Measurements from ENCODE around the gene PCDHGA7.
"Not testable (repeated sequence)": the region's sequence is repeated elsewhere in the genome, so short reads cannot be mapped to it uniquely, and the experiment has no call there.

Gene PCDHGA7

GRCh38 chr5:141398608-141399007, 16.1 kb downstream of the PCDHGA7 start:
- DNase-seq (ENCODE audit: low read depth in 2 of 2), result no peak

- no peak for DNase-seq (ENCODE audit: low read depth in 2 of 2)
These were observed 17.2 kb downstream of the PCDHGA7 start for GRCh38 chr5:141399555-141400258.

GRCh38 chr5:141402553-141403243, 20.2 kb downstream of the PCDHGA7 start, which contains the start of gene PCDHGA9:
PCDHGA9 (plus strand) TSS chr5:141402778; CDS start chr5:141402953, 175 bp downstream.
- no peak for DNase-seq (ENCODE audit: low read depth in 2 of 2)

GRCh38 chr5:141403387-141403786, 20.8 kb downstream of the PCDHGA7 start:
- no peak for DNase-seq (ENCODE audit: low read depth in 2 of 2)

GRCh38 chr5:141407790-141408505, 25.4 kb downstream of the PCDHGA7 start, which contains the start of gene PCDHGB6:
PCDHGB6 (plus strand) TSS chr5:141408021; CDS start chr5:141408203, 182 bp downstream.
- not testable (repeated sequence) for DNase-seq (ENCODE audit: low read depth in 2 of 2)

- DNase-seq (ENCODE audit: low read depth in 2 of 2), result no peak
These were observed 27.2 kb downstream of the PCDHGA7 start for GRCh38 chr5:141409598-141410306.

GRCh38 chr5:141411575-141411974, 29.0 kb downstream of the PCDHGA7 start:
- DNase-seq (ENCODE audit: low read depth in 2 of 2), result no peak

GRCh38 chr5:141412854-141413539, 30.5 kb downstream of the PCDHGA7 start, which contains the start of gene PCDHGA10:
PCDHGA10 (plus strand) TSS chr5:141412987; CDS start chr5:141413176, 189 bp downstream.
- DNase-seq (ENCODE audit: low read depth in 2 of 2), result peak; percentile 32 to 44

- no peak for DNase-seq (ENCODE audit: low read depth in 2 of 2)
These were observed 31.1 kb downstream of the PCDHGA7 start for GRCh38 chr5:141413540-141414069.

GRCh38 chr5:141414548-141415274, 32.2 kb downstream of the PCDHGA7 start:
- not testable (repeated sequence) for DNase-seq (ENCODE audit: low read depth in 2 of 2)

GRCh38 chr5:141415275-141415618, 32.7 kb downstream of the PCDHGA7 start:
- DNase-seq (ENCODE audit: low read depth in 2 of 2), result not testable (repeated sequence)

GRCh38 chr5:141417494-141418172, 35.1 kb downstream of the PCDHGA7 start, which contains the start of gene PCDHGB7:
PCDHGB7 (plus strand) TSS chr5:141417677; CDS start chr5:141417860, 183 bp downstream.
- DNase-seq (ENCODE audit: low read depth in 2 of 2), result peak; percentile 14 to 43

- no peak for DNase-seq (ENCODE audit: low read depth in 2 of 2)
These were observed 36.7 kb downstream of the PCDHGA7 start for GRCh38 chr5:141419074-141419880.

- DNase-seq (ENCODE audit: low read depth in 2 of 2), result peak in 1 of 2 donors; percentile 14
These were observed 38.4 kb downstream of the PCDHGA7 start, which contains the start of gene PCDHGA11 for GRCh38 chr5:141420855-141421488. PCDHGA11 (plus strand) TSS chr5:141421051; CDS start chr5:141421228, 177 bp downstream.

GRCh38 chr5:141421489-141421855, 38.9 kb downstream of the PCDHGA7 start:
- no peak for DNase-seq (ENCODE audit: low read depth in 2 of 2)

- no peak for DNase-seq (ENCODE audit: low read depth in 2 of 2)
These were observed 40.3 kb downstream of the PCDHGA7 start for GRCh38 chr5:141422742-141423291.

GRCh38 chr5:141427783-141428426, 45.4 kb downstream of the PCDHGA7 start:
- no peak for DNase-seq (ENCODE audit: low read depth in 2 of 2)
